Glomerular endothelial cell (primary cell): ENCODE measurements around the gene GRIN3A. TPM values are rescaled to one million over a fixed set of nuclear protein-coding genes. Genes with fewer than 3 reads are reported as not detected.
"Not testable (repeated sequence)": the region's sequence is repeated elsewhere in the genome, so short reads cannot be mapped to it uniquely, and the experiment has no call there.

Source experiments
- DNase-seq: peaks from one replicate; pipeline ENCODE4 v3.0.0-alpha.2; 2011; ENCODE audit warnings: low read depth, low spot score; ENCODE audit errors: extremely low read depth
- total RNA-seq: library from RNA; depleted of rRNA; stranded (reverse); fragments of >200 nt; gene quantifications from 2 replicates; pipeline ENCODE4 v1.2.3, GENCODE V29; 2015

GRIN3A gene
- not detected in 2 replicates for total RNA-seq

DNA sequence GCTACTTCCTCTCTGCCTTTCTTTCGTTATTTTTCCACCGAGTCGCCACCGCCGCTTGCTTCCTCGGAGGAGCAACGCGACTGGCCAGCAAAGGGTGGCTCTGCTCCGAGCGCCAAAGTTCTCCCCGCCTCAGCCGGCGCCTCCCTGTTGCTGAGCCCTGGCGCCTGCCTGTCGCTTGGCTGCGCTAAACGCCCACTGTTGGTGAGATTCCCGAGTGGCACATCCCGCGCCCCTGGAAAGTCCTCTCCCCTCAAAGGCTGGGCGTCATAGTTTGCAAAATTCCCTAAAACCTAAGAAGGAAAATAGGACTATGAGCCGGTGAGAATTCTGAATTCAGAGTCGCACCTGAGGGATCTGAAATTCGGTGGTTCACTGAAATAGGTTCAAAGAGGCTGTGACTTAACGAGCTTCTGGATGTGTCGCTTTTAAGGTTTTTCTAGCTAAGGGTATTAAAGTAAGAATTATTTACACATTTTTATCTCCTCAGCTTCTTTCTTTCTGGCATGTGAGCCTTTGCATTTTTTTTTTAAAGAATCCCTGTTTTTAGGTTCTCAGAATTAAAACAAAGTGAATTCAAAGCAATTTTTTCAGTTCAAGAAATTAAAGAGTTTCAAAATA lies at the start of gene GRIN3A:
GRIN3A (minus strand) TSS at position 82 of the 618 bp plus-strand sequence. CDS start 668 bp downstream, outside the sequence.
- no peak for DNase-seq

DNA sequence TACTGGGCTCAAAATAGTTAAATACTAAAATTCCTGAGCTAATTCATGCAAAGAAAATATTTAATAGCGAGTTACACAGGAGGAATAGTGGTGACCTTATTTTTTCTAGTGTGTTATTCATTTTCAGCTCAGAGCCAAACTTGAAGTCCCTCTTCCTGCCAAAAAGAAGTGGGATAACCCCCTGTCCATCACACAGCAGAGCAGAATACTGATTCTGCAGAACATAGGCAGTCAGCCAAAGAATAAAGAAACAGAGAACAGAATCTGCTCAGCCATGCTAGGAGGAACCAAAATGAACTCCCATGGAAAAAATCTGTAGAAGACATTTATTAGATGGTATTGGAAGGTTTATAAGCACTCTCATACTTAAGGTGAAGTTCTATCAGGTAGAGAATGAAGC lies 49.4 kb upstream of the GRIN3A start:
- DNase-seq = no peak

DNA sequence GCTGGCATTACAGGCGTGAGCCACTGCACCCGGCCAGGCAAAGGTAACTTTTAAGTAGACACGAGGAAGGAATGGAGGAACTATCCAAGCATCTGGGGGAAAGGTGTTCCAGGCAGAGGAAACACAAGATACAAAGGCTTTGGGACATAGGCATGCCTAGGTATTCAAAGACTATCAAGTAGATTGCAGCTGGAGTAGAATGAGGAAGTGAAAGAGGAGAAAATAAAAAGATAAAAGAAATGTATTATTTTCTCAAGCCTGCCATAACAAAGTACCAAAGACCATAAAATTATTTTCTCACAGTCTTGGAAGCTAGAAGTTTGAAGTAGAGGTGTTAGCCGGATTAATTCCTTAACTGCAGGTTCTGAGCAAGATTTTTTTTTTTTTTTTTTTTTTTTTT lies 39.9 kb upstream of the GRIN3A start:
- no peak for DNase-seq

DNA sequence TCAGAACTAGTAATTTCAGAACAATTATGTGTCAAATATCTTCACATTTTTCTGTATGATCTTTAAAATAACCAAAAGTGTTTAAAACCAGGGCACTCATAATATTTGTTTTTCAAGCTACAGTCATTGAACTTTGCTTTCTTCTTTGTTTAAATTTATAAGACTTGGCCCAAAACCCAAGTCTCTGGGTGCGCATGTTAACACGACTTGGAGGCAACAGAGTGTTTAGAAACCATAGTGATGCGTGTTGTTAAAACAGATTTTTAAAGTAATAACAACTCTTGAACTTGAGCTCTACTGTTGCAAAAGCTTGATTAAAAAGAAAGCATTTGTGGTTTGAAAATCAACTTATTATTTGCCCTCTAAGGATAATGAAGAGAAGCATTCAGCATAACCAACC lies 26.0 kb upstream of the GRIN3A start:
- no peak for DNase-seq

DNA sequence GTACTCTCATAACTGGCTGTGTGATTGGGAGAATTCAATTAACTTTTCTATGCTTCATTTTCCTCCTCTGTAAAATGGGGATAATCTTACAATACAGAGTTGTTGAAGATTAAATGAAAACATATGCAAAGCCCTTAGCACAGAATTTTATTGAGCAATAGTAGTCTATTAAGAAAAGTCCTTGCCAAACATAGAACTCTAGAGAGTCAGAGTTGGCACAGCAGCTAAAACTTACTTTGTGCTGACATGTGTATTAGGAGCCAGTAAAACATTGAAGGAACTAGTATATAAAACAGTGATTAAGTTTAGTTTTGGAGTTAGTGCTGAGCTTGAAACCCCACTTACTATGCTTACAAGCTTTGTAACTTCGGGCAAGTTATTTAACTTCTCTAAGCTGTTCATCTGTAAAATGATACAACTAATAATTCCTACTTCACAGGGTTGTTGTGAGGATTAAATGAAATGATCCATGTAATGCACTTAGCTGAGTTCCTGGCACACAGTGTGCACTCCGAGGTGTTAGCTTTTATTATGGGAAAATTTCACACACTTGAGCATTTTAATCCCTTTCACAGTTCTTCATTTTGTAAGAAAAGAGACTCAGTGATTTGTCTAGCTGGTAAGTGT lies 20.0 kb upstream of the GRIN3A start:
- DNase-seq = no peak

DNA sequence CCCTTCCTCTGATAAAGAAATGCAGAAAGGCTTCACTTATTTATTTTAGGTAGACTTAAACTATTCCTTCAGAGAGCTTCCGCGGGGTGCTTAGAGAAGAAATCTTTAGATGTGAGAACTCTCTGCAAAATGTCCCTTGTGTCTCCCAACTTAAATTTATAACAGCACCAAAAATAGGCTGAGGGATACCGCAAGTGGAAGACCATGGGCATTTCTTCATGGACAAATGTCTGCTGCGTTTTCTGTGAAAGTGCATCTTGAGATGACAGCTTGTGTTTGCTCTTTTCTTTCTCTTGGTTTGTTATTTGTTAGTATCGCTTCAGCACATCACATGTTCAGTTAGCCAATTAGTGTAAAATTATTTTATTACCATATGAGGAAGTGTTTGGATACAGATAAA lies 15.3 kb upstream of the GRIN3A start:
- DNase-seq = no peak

DNA sequence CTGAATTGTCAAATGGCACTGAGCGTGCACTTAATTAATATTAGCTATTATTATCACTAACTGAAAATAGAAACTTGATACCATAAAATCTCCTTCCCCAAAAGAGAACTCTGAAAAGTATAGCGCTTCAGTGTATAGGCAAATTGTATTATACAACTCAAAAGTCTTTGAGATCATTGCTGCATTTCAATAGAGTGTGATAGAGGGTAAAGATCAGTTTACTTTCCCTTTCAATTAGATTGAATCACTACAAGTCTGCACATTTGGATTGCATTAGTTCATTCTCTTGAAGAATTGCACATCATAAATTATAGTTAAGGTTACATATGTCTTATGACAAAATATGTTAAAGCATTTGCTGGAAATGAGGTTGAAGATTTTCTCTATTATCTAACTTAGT lies 13.4 kb upstream of the GRIN3A start:
- no peak for DNase-seq

DNA sequence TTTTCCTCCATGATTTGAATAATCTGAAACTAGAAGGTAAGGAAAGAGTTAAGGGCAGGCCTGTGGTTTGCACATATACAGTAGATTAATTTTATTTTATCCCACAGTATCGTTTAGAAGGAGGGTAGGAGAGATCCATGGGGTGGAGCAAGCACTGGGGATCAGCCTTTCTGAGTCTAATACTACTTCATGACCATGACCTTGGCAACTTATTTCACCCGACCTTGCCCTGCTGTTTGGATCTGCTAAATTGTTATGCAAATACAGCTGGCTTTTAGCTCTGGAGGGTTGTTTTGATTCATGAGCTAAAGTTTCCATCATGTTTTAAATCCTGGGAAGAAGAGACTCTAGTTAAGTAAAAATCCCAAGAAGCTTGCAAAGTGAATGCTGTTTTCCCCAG lies 864 bp upstream of the GRIN3A start:
- no peak for DNase-seq

DNA sequence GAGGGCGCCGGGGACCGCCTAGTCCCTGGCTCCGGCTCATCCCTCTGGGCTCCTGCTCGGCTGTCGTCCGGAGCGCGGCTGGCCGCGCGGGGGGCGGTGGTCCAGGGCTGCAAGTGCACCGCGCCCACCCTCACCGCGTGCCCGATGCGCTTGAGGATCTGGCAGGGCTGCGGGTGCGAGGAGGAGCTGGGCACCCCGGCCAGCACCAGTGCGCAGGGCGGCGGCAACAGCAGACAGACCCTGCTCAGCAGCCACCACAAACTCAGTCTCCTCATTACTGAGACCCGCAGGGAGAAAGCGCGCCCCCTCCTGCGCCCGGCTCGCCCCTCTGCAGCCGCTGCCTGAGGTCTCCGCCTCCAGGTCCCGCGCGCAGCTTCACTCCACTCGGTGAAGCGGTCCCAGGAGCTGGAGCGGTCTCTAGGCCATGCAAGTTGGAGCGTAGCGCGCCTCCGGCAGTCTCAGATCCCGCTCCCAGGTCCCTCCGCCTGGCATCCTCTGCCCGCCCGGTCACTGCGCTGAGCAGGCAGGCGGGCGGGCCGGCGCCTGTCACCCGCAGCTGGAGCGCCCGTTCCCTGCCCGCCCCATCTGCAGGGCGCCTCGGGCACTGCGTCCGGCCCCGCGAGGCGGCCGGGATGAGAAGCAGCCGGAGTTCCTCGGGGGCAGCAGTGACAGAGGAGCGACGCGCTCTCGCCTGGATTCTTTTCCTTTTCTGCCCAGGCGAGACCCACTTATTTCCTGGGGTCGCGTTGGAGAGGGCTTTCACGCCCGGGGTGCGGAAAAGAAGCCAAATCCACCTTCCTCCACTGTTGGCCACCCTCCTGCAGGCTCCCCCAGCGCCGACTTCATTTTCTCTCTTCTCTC lies 512 bp downstream of the GRIN3A start:
- no peak for DNase-seq

DNA sequence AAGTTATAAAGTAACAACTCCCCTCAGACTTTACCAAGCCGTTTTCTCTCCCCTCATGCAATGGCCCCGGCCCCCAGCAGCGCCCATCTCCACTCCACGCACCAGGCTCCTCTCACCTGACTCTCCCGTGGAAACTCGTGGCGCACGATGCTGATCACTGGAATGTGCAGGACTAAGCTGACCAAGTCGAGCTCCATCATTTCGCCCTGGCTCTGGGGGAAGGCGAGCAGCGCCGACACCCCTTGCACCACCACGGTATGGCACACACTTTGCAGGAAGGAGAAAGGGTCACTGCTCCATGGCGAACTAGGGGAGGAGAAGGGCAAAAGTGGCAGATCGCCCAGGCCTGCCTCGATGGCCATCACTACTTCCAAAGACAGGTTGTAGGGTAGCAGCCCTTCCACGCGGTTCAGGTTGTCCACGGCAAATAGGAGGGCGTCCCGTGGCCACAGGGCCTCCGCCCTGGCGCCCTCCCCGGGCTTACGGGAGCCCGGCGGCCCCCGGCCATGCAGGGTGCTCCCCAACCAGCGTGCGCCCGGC lies 1.2 kb downstream of the GRIN3A start:
- DNase-seq = no peak

DNA sequence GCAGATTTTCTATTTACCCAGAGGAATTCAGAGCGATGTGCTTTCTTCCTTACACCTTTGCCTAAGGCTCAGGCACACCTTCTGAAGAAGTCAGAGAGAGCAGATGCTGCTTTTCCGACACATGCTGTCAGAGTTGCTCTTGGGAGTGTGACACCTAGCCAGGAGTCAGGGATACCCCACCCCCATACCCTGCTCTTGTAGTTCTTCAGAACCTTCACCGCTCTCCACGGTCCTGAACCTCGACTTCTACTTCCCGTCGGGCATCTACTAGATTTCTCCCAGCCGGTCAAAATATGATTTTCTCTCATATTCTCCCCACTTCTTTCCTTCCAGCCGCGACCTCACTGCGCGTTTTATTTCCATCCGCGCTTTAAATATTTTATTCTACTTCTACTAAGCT lies 1.7 kb downstream of the GRIN3A start:
- DNase-seq = no peak

DNA sequence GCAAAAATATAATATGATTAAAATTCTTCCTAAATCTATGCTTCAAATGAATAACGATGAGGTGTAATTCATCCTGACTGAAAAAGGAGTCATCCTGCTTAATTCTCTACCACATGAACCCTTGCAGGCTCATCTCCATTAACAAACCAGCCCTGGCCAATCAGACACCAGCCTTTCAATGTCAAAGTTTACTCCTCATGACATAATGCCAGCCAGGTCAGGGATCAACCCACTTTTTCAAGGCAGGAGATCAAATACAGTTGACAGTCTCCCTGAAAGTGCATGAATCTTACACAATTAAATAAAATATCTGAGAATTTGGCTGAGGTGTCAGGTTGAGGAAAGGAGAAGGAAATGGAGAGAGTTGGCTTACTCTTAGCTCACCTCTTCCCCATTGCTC lies 7.0 kb downstream of the GRIN3A start:
- no peak for DNase-seq

DNA sequence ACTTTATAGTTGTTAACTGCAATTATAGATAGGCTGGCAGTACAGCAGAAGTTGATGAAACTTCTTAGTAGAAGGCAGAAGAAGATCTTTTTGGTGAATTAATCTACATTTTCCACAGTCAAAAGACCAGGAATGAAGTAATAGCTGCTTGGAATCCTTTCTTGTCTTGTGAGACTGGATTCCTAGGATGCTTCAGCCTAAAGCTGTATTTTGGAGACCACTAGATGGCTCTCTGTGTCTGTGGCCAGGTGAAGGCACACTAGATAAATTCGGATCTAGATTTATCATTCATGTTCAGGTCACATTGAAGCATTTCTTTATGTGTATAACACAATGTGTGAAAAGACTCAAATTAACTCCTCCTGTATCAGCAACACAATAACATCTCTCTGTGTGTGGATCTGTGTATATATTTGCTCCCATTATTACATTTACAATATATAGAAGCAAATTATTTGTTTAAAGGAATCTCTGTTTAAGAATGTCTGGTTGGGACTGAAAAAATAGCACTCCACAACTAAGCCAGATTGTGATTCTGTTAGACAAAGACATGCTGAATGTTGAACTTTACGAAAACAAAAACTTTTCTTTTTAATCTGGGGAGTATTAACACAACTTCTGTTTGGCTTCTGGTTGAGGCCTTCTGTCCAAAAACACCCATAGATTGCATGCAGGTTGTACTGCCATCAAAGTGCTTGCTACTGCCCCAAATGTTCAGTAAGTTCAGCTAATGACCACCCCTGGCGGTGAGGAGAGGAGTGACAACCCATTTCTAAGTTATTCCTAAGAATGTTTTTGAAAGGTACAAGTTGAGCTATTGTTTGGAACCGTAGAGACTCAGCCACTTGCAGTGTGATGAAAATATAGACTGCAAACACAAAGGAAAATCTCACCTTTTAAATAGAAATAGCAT lies 10.6 kb downstream of the GRIN3A start:
- no peak for DNase-seq

DNA sequence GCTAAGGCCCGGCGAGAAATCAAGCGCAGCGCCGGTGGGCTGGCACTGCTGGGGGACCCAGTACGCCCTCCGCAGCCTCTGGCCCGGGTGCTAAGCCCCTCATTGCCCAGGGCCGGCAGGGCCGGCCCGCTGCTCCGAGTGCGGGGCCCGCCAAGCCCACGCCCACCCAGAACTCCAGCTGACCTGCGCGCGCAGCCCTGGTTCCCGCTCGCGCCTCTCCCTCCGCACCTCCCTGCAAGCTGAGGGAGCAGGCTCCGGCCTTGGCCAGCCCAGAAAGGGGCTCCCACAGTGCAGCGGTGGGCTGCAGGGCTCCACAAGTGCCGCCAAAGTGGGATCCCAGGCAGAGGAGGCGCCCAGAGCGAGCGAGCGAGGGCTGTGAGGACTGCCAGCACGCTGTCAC lies 14.2 kb downstream of the GRIN3A start:
- not testable (repeated sequence) for DNase-seq

DNA sequence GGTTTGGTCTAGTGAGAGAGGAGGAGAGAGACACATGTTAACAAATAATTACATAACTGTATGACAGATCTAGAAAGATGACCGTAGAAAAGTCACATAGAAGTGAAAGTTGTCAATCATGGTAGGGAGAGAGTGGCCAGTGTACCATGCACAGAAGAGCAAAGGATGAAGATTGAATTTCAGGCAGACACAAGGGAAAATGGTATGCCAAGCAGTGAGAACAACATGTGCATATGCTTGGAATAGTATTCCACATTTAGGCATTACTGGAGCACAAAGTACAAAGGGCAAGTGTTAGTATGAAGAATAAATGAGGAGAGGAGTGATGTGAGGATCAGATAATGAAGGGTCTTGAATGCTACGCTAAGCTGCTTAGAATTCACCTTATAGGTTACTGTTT lies 20.3 kb downstream of the GRIN3A start:
- no peak for DNase-seq

DNA sequence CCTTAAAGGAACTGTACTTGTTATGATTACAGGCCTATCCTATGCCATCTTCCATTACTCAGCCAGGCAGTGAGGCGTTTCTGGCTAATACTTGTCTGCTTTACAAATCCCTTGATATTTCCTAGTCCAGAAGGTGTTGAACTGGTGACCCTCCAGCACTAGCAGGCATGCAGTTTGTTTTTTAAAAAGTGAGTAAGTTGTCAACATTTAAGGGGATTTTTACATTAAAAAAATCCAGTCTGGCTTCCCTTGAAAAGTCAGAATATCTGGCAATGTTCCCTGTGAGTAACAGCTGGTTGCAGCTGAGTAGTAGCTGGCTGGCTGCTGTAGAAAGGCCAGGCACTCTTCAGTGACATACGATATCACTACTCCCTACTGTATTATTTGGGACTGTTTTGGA lies 21.8 kb downstream of the GRIN3A start:
- no peak for DNase-seq

DNA sequence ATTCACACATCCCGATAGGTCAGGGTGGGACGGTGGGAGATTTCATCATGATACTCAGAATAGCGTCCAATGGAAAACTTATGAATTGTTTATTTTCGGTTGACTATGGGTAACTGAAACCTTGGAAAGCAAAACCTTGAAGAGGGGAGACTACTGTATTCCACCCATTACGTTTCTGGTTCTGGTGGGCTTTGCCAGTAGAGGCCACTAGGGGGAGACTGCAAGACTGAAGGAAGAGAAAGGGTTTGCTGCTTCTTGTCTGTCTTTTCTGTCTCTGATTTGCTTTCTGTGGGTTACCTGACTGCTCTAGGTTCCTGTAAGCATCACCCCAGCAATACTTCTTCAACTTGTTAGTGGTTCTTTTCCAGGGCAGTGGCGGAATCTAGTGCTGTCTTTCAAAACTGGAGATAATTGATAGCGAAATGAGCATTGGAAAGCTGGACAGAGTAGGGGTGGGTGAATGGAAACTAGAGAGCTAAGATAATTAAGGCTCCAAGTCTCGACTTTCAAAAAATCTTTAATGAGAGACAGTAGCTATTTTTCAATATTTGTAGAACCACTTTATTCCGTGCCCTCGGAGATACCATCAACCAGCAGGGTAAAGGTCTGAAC lies 27.0 kb downstream of the GRIN3A start:
- DNase-seq = no peak

DNA sequence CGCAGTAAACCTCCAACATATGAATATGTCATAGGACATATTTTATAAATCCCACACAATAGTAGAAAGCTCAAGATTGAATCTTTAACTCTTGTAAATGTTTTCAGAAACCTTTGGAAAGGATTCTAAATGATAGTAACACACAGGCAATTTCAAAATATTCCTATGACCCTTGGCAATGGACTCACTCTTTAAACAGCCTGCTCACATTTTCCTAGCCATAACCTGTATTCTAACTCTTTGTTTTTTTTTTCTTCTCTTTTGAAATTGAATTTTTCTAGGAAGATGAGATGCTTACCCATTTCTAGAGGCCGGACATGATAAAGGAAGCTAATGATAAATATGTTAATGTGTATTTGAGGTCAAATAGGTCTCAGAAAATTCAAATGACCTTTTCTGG lies 29.6 kb downstream of the GRIN3A start:
- DNase-seq = no peak

DNA sequence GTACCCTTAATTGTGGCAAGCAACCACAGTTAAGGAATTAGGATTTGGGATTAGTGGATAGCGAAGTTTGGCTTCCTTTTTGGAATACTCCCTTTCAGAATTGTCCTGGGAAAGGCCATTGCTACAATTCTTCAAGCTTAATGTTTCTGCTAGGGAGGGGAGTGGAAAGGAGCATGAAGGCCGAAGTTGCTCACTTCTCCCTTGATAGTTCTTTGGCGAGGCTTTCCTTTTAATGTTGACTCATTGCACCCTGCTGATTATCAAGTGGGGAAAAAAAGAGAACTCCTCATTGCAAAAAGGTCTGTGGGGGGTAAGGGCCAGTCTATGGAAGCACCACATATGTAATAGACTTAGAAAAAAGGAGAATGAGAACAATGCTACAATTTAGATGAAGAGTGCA lies 30.7 kb downstream of the GRIN3A start:
- no peak for DNase-seq

DNA sequence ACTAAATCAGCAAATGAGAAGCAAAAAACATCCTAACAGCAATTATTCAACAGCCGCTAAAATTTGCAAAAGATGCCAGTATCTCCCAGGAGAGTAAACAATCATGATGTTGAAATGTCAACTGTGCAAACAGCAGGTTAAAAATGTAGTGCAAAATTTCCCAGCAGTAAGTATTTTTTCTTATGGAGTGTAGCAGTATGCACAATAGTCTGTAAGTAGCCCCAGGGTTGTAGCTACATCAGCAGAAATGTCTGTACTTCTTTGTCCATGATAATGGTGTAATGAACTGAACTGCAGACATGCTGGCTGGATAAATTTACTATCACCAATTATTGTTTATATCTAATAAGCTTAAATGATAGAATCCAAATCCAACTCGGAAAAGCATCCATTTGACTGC lies 31.4 kb downstream of the GRIN3A start:
- DNase-seq = no peak
